Astrocyte (in vitro differentiated cells and primary cell): ENCODE data around the gene COPZ1. TPM values are rescaled to one million over a fixed set of nuclear protein-coding genes. Genes with fewer than 3 reads are reported as not detected.
A peak's percentile ranks its signal among the peaks of the same experiment; 100 is the strongest.

Experiments used
- DNase-seq: peaks from one replicate; pipeline ENCODE4 v3.0.0-alpha.2; 2010; ENCODE audit warnings: low read depth
- FAIRE-seq: peaks from 2 replicates; lab custom pipeline; 2011; peaks lifted over from hg19 to GRCh38; lab: Jason Lieb, UNC
- H2AFZ ChIP-seq: 2 replicates; pipeline ENCODE4 v1.6.0; 2012; ENCODE audit warnings: low read depth, low read length, inconsistent platforms
- H3K27ac ChIP-seq: 2 replicates; pipeline ENCODE4 v1.5.1; 2011; ENCODE audit warnings: low read depth, low read length, inconsistent platforms
- H3K27me3 ChIP-seq: 2 replicates; pipeline ENCODE4 v1.6.0; 2011; ENCODE audit warnings: low read length, inconsistent platforms; ENCODE audit not compliant: insufficient read depth
- H3K36me3 ChIP-seq: 2 replicates; pipeline ENCODE4 v1.5.1; 2011; ENCODE audit warnings: low read length, inconsistent platforms; ENCODE audit not compliant: insufficient read depth
- H3K4me1 ChIP-seq: 2 replicates; pipeline ENCODE4 v1.5.1; 2011; ENCODE audit warnings: low read length, inconsistent platforms; ENCODE audit not compliant: insufficient read depth
- H3K4me2 ChIP-seq: 2 replicates; pipeline ENCODE4 v1.6.0; 2012; ENCODE audit warnings: low read length, inconsistent platforms
- H3K4me3 ChIP-seq: 2 replicates; pipeline ENCODE4 v1.5.1; 2011; ENCODE audit warnings: low read depth, mild to moderate bottlenecking, low read length, inconsistent platforms; ENCODE audit not compliant: insufficient read depth
- H3K79me2 ChIP-seq: 2 replicates; pipeline ENCODE4 v1.6.0; 2012; ENCODE audit warnings: mild to moderate bottlenecking, low read length, inconsistent platforms; ENCODE audit not compliant: insufficient read depth
- H3K9ac ChIP-seq: 2 replicates; pipeline ENCODE4 v1.6.0; 2012; ENCODE audit warnings: mild to moderate bottlenecking, low read length, inconsistent platforms
- H3K9me3 ChIP-seq: 2 replicates; pipeline ENCODE4 v1.5.1; 2012; ENCODE audit warnings: low read depth, mild to moderate bottlenecking, low read length, inconsistent platforms; ENCODE audit not compliant: insufficient read depth
- H4K20me1 ChIP-seq: 2 replicates; pipeline ENCODE4 v1.6.0; 2012; ENCODE audit warnings: low read length, inconsistent platforms; ENCODE audit not compliant: insufficient read depth
- H3K27ac Mint-ChIP-seq: one replicate; pipeline ENCODE4 v1.8.0; 2021; ENCODE audit warnings: mild to moderate bottlenecking, mixed read lengths; ENCODE audit not compliant: unreplicated experiment
- H3K27me3 Mint-ChIP-seq: one replicate; pipeline ENCODE4 v1.8.0; 2021; ENCODE audit warnings: low read depth, mixed read lengths; ENCODE audit not compliant: unreplicated experiment
- H3K36me3 Mint-ChIP-seq: one replicate; pipeline ENCODE4 v1.8.0; 2021; ENCODE audit warnings: low read depth, mixed read lengths; ENCODE audit not compliant: unreplicated experiment
- H3K4me1 Mint-ChIP-seq: one replicate; pipeline ENCODE4 v1.8.0; 2021; ENCODE audit warnings: low read depth, mixed read lengths; ENCODE audit not compliant: unreplicated experiment
- H3K4me3 Mint-ChIP-seq: one replicate; pipeline ENCODE4 v1.8.0; 2021; ENCODE audit warnings: mild to moderate bottlenecking, moderate library complexity, mixed read lengths; ENCODE audit not compliant: unreplicated experiment
- H3K9me3 Mint-ChIP-seq: one replicate; pipeline ENCODE4 v1.8.0; 2021; ENCODE audit warnings: mild to moderate bottlenecking, mixed read lengths; ENCODE audit not compliant: unreplicated experiment
- EZH2 ChIP-seq: IDR thresholded peaks from 2 replicates; pipeline ENCODE4 v1.6.1; 2012; ENCODE audit warnings: mild to moderate bottlenecking, low read length, inconsistent platforms; ENCODE audit not compliant: insufficient read depth
- total RNA-seq: library from RNA; stranded (reverse); gene quantifications from 2 replicates; pipeline ENCODE4 v1.2.1, GENCODE V29; 2021
- TF ChIP-seq, protein P1 (sequence below): IDR thresholded peaks from 2 replicates; pipeline ENCODE4 v1.5.1; 2011; ENCODE audit warnings: low read depth, mild to moderate bottlenecking, inconsistent platforms, low read length, moderate library complexity; ENCODE audit not compliant: insufficient read depth

The COPZ1 gene
- total RNA-seq, 1 donor from 2014 or later = 136 TPM

DNA sequence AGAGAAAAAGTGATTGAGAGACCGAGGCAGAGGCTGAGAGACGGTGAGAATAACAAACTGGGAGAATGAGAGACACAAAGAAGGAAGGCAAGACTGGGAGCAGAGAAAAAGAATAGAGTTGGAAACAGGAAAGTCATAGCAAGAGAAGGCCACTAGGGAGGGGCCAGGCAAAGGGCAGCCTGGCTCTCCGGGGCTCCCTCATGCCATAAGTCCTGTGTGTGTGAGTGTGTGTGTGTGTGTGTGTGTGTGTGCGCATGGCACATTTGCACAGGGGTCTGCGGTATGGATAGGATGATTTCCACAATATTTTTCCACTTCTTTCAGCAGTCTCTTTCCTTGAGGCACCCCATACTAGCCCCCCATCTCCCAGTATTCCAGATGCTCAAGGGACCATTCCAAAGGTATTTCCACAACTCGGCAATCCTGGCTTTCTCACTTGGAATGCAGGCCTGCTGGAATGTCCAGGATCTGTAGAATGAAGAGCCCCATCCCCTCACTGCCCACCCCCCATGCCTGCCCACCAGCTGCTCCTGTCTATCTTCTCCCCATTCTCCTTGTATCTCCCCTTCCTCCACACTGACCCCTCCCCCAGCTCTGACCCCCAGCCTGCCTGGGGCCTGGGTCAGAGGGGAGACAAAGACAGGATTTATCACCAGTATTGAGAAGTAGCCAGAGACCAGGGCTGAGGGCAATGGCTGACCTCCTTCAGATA lies 30.3 kb downstream of the COPZ1 start:
- FAIRE-seq = no peak
- no peaks in the 10 kb centered on the region for H3K27me3 ChIP-seq
- no peaks in the 10 kb centered on the region for H3K9me3 Mint-ChIP-seq
- H3K36me3 ChIP-seq = peaks cover 7% of the 10 kb centered on the region
- H3K9me3 ChIP-seq = no peaks in the 10 kb centered on the region
- H3K79me2 ChIP-seq = no peaks in the 10 kb centered on the region
- no peak for DNase-seq
- H3K27me3 Mint-ChIP-seq = no peaks in the 10 kb centered on the region
- H3K4me1 Mint-ChIP-seq = peaks cover 47% of the 10 kb centered on the region
- no peak overlapping the region for H3K4me2 ChIP-seq
- no peak overlapping the region for H2AFZ ChIP-seq
- TF ChIP-seq, protein P1, sequence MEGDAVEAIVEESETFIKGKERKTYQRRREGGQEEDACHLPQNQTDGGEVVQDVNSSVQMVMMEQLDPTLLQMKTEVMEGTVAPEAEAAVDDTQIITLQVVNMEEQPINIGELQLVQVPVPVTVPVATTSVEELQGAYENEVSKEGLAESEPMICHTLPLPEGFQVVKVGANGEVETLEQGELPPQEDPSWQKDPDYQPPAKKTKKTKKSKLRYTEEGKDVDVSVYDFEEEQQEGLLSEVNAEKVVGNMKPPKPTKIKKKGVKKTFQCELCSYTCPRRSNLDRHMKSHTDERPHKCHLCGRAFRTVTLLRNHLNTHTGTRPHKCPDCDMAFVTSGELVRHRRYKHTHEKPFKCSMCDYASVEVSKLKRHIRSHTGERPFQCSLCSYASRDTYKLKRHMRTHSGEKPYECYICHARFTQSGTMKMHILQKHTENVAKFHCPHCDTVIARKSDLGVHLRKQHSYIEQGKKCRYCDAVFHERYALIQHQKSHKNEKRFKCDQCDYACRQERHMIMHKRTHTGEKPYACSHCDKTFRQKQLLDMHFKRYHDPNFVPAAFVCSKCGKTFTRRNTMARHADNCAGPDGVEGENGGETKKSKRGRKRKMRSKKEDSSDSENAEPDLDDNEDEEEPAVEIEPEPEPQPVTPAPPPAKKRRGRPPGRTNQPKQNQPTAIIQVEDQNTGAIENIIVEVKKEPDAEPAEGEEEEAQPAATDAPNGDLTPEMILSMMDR = no peak
- no peak for TF ChIP-seq EZH2
- no peaks in the 10 kb centered on the region for H4K20me1 ChIP-seq
- H3K27ac ChIP-seq = no peak overlapping the region
- H3K4me3 Mint-ChIP-seq = peak overlapping the region; percentile 71
- peaks cover 48% of the 10 kb centered on the region for H3K4me1 ChIP-seq
- peak overlapping the region; percentile 31 for H3K27ac Mint-ChIP-seq
- H3K4me3 ChIP-seq = no peak overlapping the region
- H3K36me3 Mint-ChIP-seq = no peaks in the 10 kb centered on the region
- no peak overlapping the region for H3K9ac ChIP-seq

DNA sequence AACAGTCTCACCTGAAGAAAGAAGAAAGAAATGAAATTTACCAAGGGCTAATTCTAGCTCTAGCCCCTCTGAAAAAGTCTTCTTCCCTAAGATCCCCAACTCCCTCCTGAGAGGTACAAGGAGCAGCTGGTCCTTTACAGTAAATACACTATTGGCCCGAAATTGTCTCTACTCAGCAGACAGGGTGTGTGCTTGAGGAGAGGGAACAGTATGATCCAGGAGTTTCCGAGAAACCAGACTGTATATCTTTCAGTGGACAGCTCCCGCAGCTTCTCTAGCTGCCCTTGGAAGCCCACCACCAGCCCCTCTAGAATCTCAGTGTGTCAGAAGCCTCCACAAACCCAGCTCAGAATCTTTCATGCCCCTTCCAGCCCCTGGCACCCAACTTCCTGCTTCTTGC lies 31.3 kb downstream of the COPZ1 start:
- H3K79me2 ChIP-seq = no peaks in the 10 kb centered on the region
- H4K20me1 ChIP-seq = no peaks in the 10 kb centered on the region
- H3K9me3 ChIP-seq = no peaks in the 10 kb centered on the region
- no peak overlapping the region for H3K9ac ChIP-seq
- H3K4me3 ChIP-seq = no peak overlapping the region
- FAIRE-seq (no peak), DNase-seq (no peak)
- Mint-ChIP-seq H3K27ac (no peak overlapping the region), H3K9me3 (no peaks in the 10 kb centered on the region), H3K4me3 (no peak overlapping the region), H3K36me3 (no peaks in the 10 kb centered on the region), H3K27me3 (no peaks in the 10 kb centered on the region), H3K4me1 (peaks cover 45% of the 10 kb centered on the region)
- no peak overlapping the region for H3K27ac ChIP-seq
- TF ChIP-seq, protein P1 = no peak
- TF ChIP-seq EZH2 = no peak
- no peaks in the 10 kb centered on the region for H3K27me3 ChIP-seq
- H2AFZ ChIP-seq = no peak overlapping the region
- peaks cover 56% of the 10 kb centered on the region for H3K4me1 ChIP-seq
- no peaks in the 10 kb centered on the region for H3K36me3 ChIP-seq
- no peak overlapping the region for H3K4me2 ChIP-seq

DNA sequence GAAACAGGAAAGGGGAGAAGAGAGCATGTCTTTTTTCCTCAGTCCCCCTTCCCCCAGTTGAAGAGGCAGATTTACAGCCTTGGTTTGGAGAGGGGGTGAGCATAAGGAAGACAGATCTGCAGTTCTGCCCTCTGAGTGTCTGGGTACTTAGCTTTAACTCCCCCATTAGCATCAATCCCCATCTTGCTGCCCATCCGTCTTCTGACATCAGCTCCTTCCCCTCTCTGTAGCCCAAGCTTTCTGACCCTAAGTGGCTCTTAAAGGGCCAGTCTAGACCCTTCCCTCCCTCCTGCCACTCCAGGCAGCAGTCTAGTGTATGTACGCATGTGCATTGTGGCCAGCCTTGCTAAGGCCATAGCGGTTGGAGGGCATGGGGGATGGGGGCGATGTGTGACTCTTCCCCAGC lies 32.0 kb downstream of the COPZ1 start:
- Histone ChIP-seq H3K4me1 (peaks cover 48% of the 10 kb centered on the region), H2AFZ (no peak overlapping the region), H3K9ac (no peak overlapping the region), H4K20me1 (no peaks in the 10 kb centered on the region), H3K9me3 (no peaks in the 10 kb centered on the region), H3K4me2 (peak overlapping the region; percentile 100), H3K27me3 (no peaks in the 10 kb centered on the region), H3K4me3 (no peak overlapping the region), H3K36me3 (no peaks in the 10 kb centered on the region), H3K79me2 (no peaks in the 10 kb centered on the region), H3K27ac (no peak overlapping the region)
- peaks cover 38% of the 10 kb centered on the region for H3K4me1 Mint-ChIP-seq
- DNase-seq (no peak), FAIRE-seq (no peak)
- H3K36me3 Mint-ChIP-seq = no peaks in the 10 kb centered on the region
- H3K27me3 Mint-ChIP-seq = no peaks in the 10 kb centered on the region
- H3K9me3 Mint-ChIP-seq = no peaks in the 10 kb centered on the region
- H3K4me3 Mint-ChIP-seq = no peak overlapping the region
- TF ChIP-seq, protein P1 = no peak
- no peak for TF ChIP-seq EZH2
- no peak overlapping the region for H3K27ac Mint-ChIP-seq
